IMR-90 (cell line): ENCODE results near the gene UBE2O. TPM values are rescaled to one million over a fixed set of nuclear protein-coding genes. Genes with fewer than 3 reads are reported as not detected.
A peak's percentile ranks its signal among the peaks of the same experiment; 100 is the strongest.

Source experiments
- ATAC-seq: fragments of 200-7000 bp; cut with Tn5 transposase; 2 replicates; pipeline ENCODE4 v1.9.1; 2020; ENCODE audit warnings: low read depth, mild to moderate bottlenecking, moderate library complexity
- BruUV-seq: library from RNA; stranded (reverse); fragments of 400-500 nt; replicated peaks from 2 replicates; lab custom pipeline; 2021; lab: Mats Ljungman, UMichigan
- CTCF ChIA-PET: fragments of 300-600 bp; formaldehyde crosslinking; extraction: SDS; loops from one replicate; lab custom pipeline; 2021; ENCODE audit warnings: antibody characterized with exemption; lab: Yijun Ruan, JAX
- POLR2A ChIA-PET: fragments of 300-600 bp; sonication (Branson Sonifier 250); formaldehyde crosslinking; loops from one replicate; lab custom pipeline; 2022; ENCODE audit warnings: antibody characterized with exemption; ENCODE audit not compliant: unreplicated experiment; lab: Charles Lee
- DNase-seq: peaks from one replicate; pipeline ENCODE4 v3.0.0; 2013
- H2AFZ ChIP-seq: replicated peaks from 2 replicates; pipeline ENCODE3; 2013; ENCODE audit warnings: low read length, mild to moderate bottlenecking; ENCODE audit not compliant: poor library complexity
- H2AK5ac ChIP-seq: 2 replicates; pipeline ENCODE4 v1.6.1; 2013; ENCODE audit warnings: low read depth, low read length, inconsistent platforms
- H2AK9ac ChIP-seq: replicated peaks from 2 replicates; pipeline ENCODE3; 2013; ENCODE audit warnings: mild to moderate bottlenecking, low read depth, low read length, moderate library complexity; ENCODE audit not compliant: poor library complexity
- H2BK120ac ChIP-seq: 2 replicates; pipeline ENCODE4 v1.6.1; 2013; ENCODE audit warnings: low read depth, low read length, inconsistent platforms
- H2BK15ac ChIP-seq: 3 replicates; pipeline ENCODE4 v1.6.1; 2013; ENCODE audit warnings: low read depth, low read length, inconsistent platforms
- H2BK20ac ChIP-seq: 2 replicates; pipeline ENCODE4 v1.6.1; 2013; ENCODE audit warnings: low read depth, mild to moderate bottlenecking, inconsistent platforms, low read length, moderate library complexity
- H2BK5ac ChIP-seq: 2 replicates; pipeline ENCODE4 v1.6.1; 2013; ENCODE audit warnings: mild to moderate bottlenecking, low read depth, low read length, inconsistent platforms; ENCODE audit not compliant: poor library complexity, severe bottlenecking
- H3K14ac ChIP-seq: replicated peaks from 2 replicates; pipeline ENCODE4 v1.6.1; 2013; ENCODE audit warnings: low read depth, low read length, inconsistent platforms
- H3K18ac ChIP-seq: 2 replicates; pipeline ENCODE4 v1.6.1; 2013; ENCODE audit warnings: low read depth, low read length, control low read depth
- H3K23ac ChIP-seq: 2 replicates; pipeline ENCODE4 v1.6.1; 2013; ENCODE audit warnings: low read depth, low read length, inconsistent platforms
- H3K27ac ChIP-seq: 2 replicates; pipeline ENCODE4 v1.5.1; 2013; ENCODE audit warnings: mild to moderate bottlenecking, control low read depth, low read length; ENCODE audit not compliant: insufficient read depth
- H3K27me3 ChIP-seq: 2 replicates; pipeline ENCODE4 v1.6.1; 2013; ENCODE audit warnings: low read length; ENCODE audit not compliant: control insufficient read depth, insufficient read depth
- H3K36me3 ChIP-seq: 2 replicates; pipeline ENCODE4 v1.6.1; 2013; ENCODE audit warnings: low read length, mixed read lengths; ENCODE audit not compliant: control insufficient read depth, insufficient read depth
- H3K4ac ChIP-seq: 2 replicates; pipeline ENCODE4 v1.6.1; 2013; ENCODE audit warnings: low read depth, low read length, inconsistent platforms
- H3K4me1 ChIP-seq: 2 replicates; pipeline ENCODE4 v1.6.1; 2013; ENCODE audit warnings: low read length, mixed read lengths; ENCODE audit not compliant: control insufficient read depth, insufficient read depth
- H3K4me2 ChIP-seq: 2 replicates; pipeline ENCODE4 v1.6.1; 2013; ENCODE audit warnings: low read depth, mild to moderate bottlenecking, control low read depth, low read length, moderate library complexity
- H3K4me3 ChIP-seq: 2 replicates; pipeline ENCODE4 v1.5.1; 2013; ENCODE audit warnings: low read depth, mild to moderate bottlenecking, control low read depth, low read length, moderate library complexity; ENCODE audit not compliant: insufficient read depth
- H3K56ac ChIP-seq: 2 replicates; pipeline ENCODE4 v1.6.1; 2013; ENCODE audit warnings: low read length, inconsistent platforms; ENCODE audit not compliant: insufficient read depth; ENCODE audit errors: extremely low read depth
- H3K79me1 ChIP-seq, 2 experiments: 2 replicates each; pipeline ENCODE4 v1.6.1; 2013; ENCODE audit warnings: low read length in 2 of 2, inconsistent platforms in 1 of 2, low read depth in 1 of 2
- H3K9ac ChIP-seq: 2 replicates; pipeline ENCODE4 v1.6.1; 2013; ENCODE audit warnings: low read depth, low read length, control low read depth
- H3K9me1 ChIP-seq: 2 replicates; pipeline ENCODE4 v1.6.1; 2013; ENCODE audit warnings: low read length, inconsistent platforms; ENCODE audit not compliant: insufficient read depth
- H3K9me3 ChIP-seq: 2 replicates; pipeline ENCODE4 v1.6.1; 2013; ENCODE audit warnings: low read length; ENCODE audit not compliant: control insufficient read depth, insufficient read depth
- H4K20me1 ChIP-seq: 2 replicates; pipeline ENCODE4 v1.6.1; 2013; ENCODE audit warnings: low read length, inconsistent platforms; ENCODE audit not compliant: insufficient read depth
- H4K5ac ChIP-seq: 2 replicates; pipeline ENCODE4 v1.6.1; 2013; ENCODE audit warnings: mild to moderate bottlenecking, low read depth, low read length, control low read depth
- H4K8ac ChIP-seq, 2 experiments: 2 replicates each; pipeline ENCODE4 v1.6.1; 2013; ENCODE audit warnings: low read depth in 2 of 2, low read length in 2 of 2, control low read depth in 1 of 2, inconsistent platforms in 1 of 2
- H4K91ac ChIP-seq: 2 replicates; pipeline ENCODE4 v1.6.1; 2013; ENCODE audit warnings: low read depth, low read length, inconsistent platforms; ENCODE audit not compliant: insufficient read depth
- BHLHE40 ChIP-seq: fragments of 150-350 bp; IDR thresholded peaks from 2 replicates; pipeline ENCODE4 v1.6.1; 2016; ENCODE audit warnings: mild to moderate bottlenecking, low read depth, low read length
- CEBPB ChIP-seq: IDR thresholded peaks from 2 replicates; pipeline ENCODE4 v1.6.1; 2012; ENCODE audit warnings: low read depth, low read length, improper control_type of control experiment
- CHD1 ChIP-seq: IDR thresholded peaks from 2 replicates; pipeline ENCODE4 v1.6.1; 2012; ENCODE audit warnings: low read depth, low read length, improper control_type of control experiment
- CTCF ChIP-seq: conservative IDR thresholded peaks from 2 replicates; pipeline ENCODE4 v1.5.1; 2012; ENCODE audit warnings: mild to moderate bottlenecking, low read depth, low read length, improper control_type of control experiment
- ELK1 ChIP-seq: fragments of 150-350 bp; IDR thresholded peaks from 2 replicates; pipeline ENCODE4 v1.6.1; 2016; ENCODE audit warnings: low read depth, mild to moderate bottlenecking, low read length, moderate library complexity, borderline replicate concordance
- NFE2L2 ChIP-seq: fragments of 150-350 bp; IDR thresholded peaks from 2 replicates; pipeline ENCODE4 v1.6.1; 2016; ENCODE audit warnings: low read depth, mild to moderate bottlenecking, low read length
- RAD21 ChIP-seq: IDR thresholded peaks from 2 replicates; pipeline ENCODE4 v1.6.1; 2012; ENCODE audit warnings: low read length, improper control_type of control experiment
- SMC3 ChIP-seq: fragments of 150-350 bp; IDR thresholded peaks from 2 replicates; pipeline ENCODE4 v1.6.1; 2016; ENCODE audit warnings: low read depth, mild to moderate bottlenecking, antibody characterized with exemption, low read length, moderate library complexity
- WGBS, 2 experiments: methylation state at CpG; one replicate each; pipeline versions ENCODE4 v1.1.5 to v1.1.7; 2013; ENCODE audit warnings: missing lambda C conversion rate in 2 of 2; ENCODE audit not compliant: insufficient read length in 1 of 2; ENCODE audit errors: extremely low coverage in 2 of 2; 5-methylcytosine and 5-hydroxymethylcytosine counted together
- dilution Hi-C: fragments of 300-500 bp; cut with HindIII; formaldehyde crosslinking; loops from one replicate; pipeline ENCODE4 v1.14.3; 2018; ENCODE audit warnings: low sequenced_read_pairs; ENCODE audit not compliant: unreplicated experiment
- in situ Hi-C: fragments of 300-500 bp; cut with MboI; formaldehyde crosslinking; loops from 3 replicates; pipeline ENCODE4 v1.14.3; 2019; ENCODE audit warnings: low sequenced_read_pairs, inconsistent platforms, mixed read lengths
- intact Hi-C: fragments of 100-400 bp; cut with micrococcal nuclease; formaldehyde crosslinking; loops from 2 replicates; pipeline ENCODE4 v1.10.0; 2022
- polyA plus RNA-seq, 3 experiments: library from polyadenylated mRNA; depleted of rRNA; stranded (reverse); fragments of >200 nt; gene quantifications; 2 replicates each; pipeline ENCODE4 v1.2.3, GENCODE V29; 2012; ENCODE audit warnings: low replicate concordance in 1 of 3
- total RNA-seq: library from RNA; depleted of rRNA; stranded (reverse); fragments of >200 nt; gene quantifications from 2 replicates; pipeline ENCODE4 v1.2.3, GENCODE V29; 2012

Gene UBE2O
- total and polyA plus RNA-seq, 2 of the 4 experiments (the other 2 are of a cell fraction), result 17.6 TPM

GRCh38 chr17:76408037-76408849 lies 44.7 kb downstream of the UBE2O start:
- POLR2A ChIA-PET, result no interaction called here
- CTCF ChIA-PET, result interaction anchor here (1.5 to 1.9 kb wide), 2 partner anchors 10 to 51 kb away, joined by 6 to 8 read pairs; no protein-coding TSS in a partner anchor
- peaks cover 16% of the 10 kb centered on the region for H3K36me3 ChIP-seq
- H2BK15ac ChIP-seq, result no peak overlapping the region
- no TSS peak for BruUV-seq
- peaks cover 31 to 77% of the 10 kb centered on the region in 2 experiments; a peak in 3 of 4 replicates for H3K79me1 ChIP-seq
- H4K8ac ChIP-seq, result no peak overlapping the region
- peaks cover 7% of the 10 kb centered on the region; the same call in 1 of the 2 replicates for H3K4me1 ChIP-seq
- H3K23ac ChIP-seq, result no peak overlapping the region
- no peak overlapping the region for H4K5ac ChIP-seq
- H3K9me3 ChIP-seq, result no peaks in the 10 kb centered on the region
- WGBS, 2 experiments, result 98% methylated on average over 9 of the region's 12 CpGs; no CpG with 5 or more reads in 1 of the 2 experiments
- H3K4me3 ChIP-seq, result no peak overlapping the region
- dilution Hi-C loops (no loop called here), intact Hi-C loops (loop anchor here (1.0 kb wide), 2 partner anchors 50 to 98 kb away; no protein-coding TSS in a partner anchor), in situ Hi-C loops (loop anchor here (10.0 kb wide), 1 partner anchor 97 kb away; the partner anchor contains the start of gene RHBDF2)
- no peak overlapping the region for H2BK20ac ChIP-seq
- H2AFZ ChIP-seq, result no peak overlapping the region
- H3K4ac ChIP-seq, result no peak overlapping the region
- H3K4me2 ChIP-seq, result no peak overlapping the region
- TF ChIP-seq CTCF, result peak; percentile 76
- TF ChIP-seq CEBPB, result no peak
- TF ChIP-seq ELK1, result no peak
- TF ChIP-seq NFE2L2, result no peak
- peak; percentile 84 for TF ChIP-seq RAD21
- peak; percentile 84 for TF ChIP-seq SMC3
- TF ChIP-seq CHD1, result no peak
- TF ChIP-seq BHLHE40, result no peak
- H3K27ac ChIP-seq, result no peak overlapping the region
- ATAC-seq (peak; percentile 42; the same call in 1 of the 2 replicates), DNase-seq (peak; percentile 39)
- H3K27me3 ChIP-seq, result no peaks in the 10 kb centered on the region
- H4K20me1 ChIP-seq, result peaks cover 56% of the 10 kb centered on the region
- H3K9ac ChIP-seq, result no peak overlapping the region
- H3K9me1 ChIP-seq, result peaks cover 3% of the 10 kb centered on the region
- H2BK120ac ChIP-seq, result no peak overlapping the region
- no peak overlapping the region for H3K18ac ChIP-seq
- H2BK5ac ChIP-seq, result no peak overlapping the region
- no peak overlapping the region for H2AK5ac ChIP-seq
- H3K14ac ChIP-seq, result no peak overlapping the region
- H4K91ac ChIP-seq, result no peak overlapping the region
- peak overlapping the region; percentile 42 for H2AK9ac ChIP-seq
- no peak overlapping the region for H3K56ac ChIP-seq
